Central memory CD8-positive, alpha-beta T cell (primary cell): ENCODE data around the gene PIAS4.
A peak's percentile ranks its signal among the peaks of the same experiment; 100 is the strongest.

Experiments
- ATAC-seq: fragments of 150-1000 bp; cut with Tn5 transposase; replicated peaks from 2 replicates; pipeline ENCODE4 v1.10.0; 2022; ENCODE audit warnings: mild to moderate bottlenecking, moderate FRiP score, moderate number of reproducible peaks; ENCODE audit not compliant: poor library complexity, severe bottlenecking; ENCODE audit errors: extremely low read depth
- DNase-seq, 2 donors: peaks; one replicate each; pipeline ENCODE4 v3.0.0; 2021; ENCODE audit warnings: low spot score in 2 of 2
- H3K27ac Mint-ChIP-seq: one replicate; pipeline ENCODE4 v1.8.0; 2022; ENCODE audit warnings: low read depth, mild to moderate bottlenecking, moderate library complexity, mixed read lengths
- H3K27me3 Mint-ChIP-seq: one replicate; pipeline ENCODE4 v1.8.0; 2022; ENCODE audit warnings: mixed read lengths
- H3K36me3 Mint-ChIP-seq: one replicate; pipeline ENCODE4 v1.8.0; 2022; ENCODE audit warnings: mild to moderate bottlenecking, moderate library complexity, mixed read lengths; ENCODE audit not compliant: insufficient read depth
- H3K4me1 Mint-ChIP-seq: one replicate; pipeline ENCODE4 v1.8.0; 2022; ENCODE audit warnings: mixed read lengths
- H3K4me3 Mint-ChIP-seq: one replicate; pipeline ENCODE4 v1.8.0; 2022; ENCODE audit warnings: mild to moderate bottlenecking, moderate library complexity, mixed read lengths
- H3K9me3 Mint-ChIP-seq: one replicate; pipeline ENCODE4 v1.8.0; 2022; ENCODE audit warnings: mixed read lengths

Gene PIAS4

DNA sequence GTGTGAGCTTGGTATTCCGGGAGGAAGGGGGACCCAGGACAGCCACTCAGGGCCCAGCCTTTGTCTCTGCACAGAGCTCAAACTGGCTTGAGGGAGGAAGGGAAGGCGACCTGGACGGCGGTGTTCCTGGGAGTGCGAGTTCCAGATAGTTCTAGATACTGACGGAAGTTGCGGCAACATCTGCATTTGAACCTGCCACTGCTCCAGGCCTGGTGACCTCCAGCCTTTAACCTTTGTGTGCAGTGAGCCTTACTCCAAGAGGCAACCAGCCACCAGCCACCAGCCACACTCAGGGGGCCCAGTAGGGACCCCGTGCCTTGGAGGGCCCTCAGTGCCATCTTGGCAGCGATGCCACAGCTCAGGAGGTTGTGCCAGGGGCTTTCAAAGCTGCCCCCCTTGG, 74.6 kb downstream of the PIAS4 start:
- H3K4me1 Mint-ChIP-seq, result peaks cover 24% of the 10 kb centered on the region

DNA sequence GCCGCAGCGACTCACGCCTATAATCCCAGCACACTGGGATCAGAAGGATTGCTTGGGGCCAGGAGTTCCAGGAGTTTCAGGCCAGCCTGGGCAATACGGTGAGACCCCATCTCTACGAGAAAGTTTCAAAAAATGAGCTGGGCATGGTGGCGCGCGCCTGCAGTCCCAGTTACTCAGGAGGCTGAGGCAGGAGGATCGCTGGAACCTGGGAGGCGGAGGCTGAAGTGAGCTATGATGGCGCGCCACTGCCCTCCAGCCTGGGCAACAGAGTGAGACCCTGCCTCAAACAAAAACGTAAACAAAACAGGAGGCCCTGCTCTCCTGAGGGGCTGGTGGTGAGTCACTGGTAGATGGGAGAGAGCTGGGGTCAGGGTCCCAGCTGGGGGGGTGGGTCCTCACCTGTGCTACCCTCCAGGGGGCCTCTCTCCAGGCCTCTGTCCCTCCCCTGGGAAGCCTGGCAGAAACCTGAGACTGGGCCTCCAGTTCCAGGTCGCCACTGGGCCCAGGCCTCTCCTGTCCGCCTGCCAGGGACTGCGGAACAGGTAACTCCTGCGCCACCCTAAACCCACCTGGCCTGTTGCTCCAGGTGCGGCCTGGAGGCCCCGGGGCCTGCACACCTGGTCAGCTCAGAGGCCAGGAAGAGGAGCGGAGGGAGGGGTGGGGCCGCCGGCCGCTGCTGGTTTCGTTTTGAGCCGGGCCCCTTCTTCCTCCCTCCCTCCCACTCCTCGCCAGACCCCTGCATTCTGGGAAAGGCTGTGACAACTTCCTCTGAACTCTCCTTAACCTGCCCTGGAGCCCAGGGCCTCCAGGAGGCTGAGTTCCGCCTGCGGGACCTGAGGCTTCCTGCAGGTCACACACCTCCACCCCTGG, 76.4 kb downstream of the PIAS4 start:
- H3K9me3 Mint-ChIP-seq, result no peaks in the 10 kb centered on the region
- peak overlapping the region; percentile 66 for H3K4me3 Mint-ChIP-seq
- H3K4me1 Mint-ChIP-seq, result peaks cover 34% of the 10 kb centered on the region
- peak overlapping the region; percentile 87 for H3K27ac Mint-ChIP-seq
- no peaks in the 10 kb centered on the region for H3K27me3 Mint-ChIP-seq
- H3K36me3 Mint-ChIP-seq, result peaks cover 5% of the 10 kb centered on the region
- DNase-seq (peak in 1 of 2 donors; percentile 42), ATAC-seq (peak; percentile 35)

More for the DNA sequence above, 74.6 kb downstream of the PIAS4 start:
- Mint-ChIP-seq H3K27ac (peak overlapping the region; percentile 68), H3K9me3 (no peaks in the 10 kb centered on the region), H3K36me3 (no peaks in the 10 kb centered on the region), H3K27me3 (no peaks in the 10 kb centered on the region), H3K4me3 (no peak overlapping the region)
- DNase-seq, result no peak
- no peak for ATAC-seq

- Mint-ChIP-seq H3K9me3 (no peaks in the 10 kb centered on the region), H3K27me3 (no peaks in the 10 kb centered on the region), H3K36me3 (peaks cover 7% of the 10 kb centered on the region), H3K27ac (peak overlapping the region; percentile 87), H3K4me3 (peak overlapping the region; percentile 66), H3K4me1 (peaks cover 40% of the 10 kb centered on the region)
- ATAC-seq (no peak), DNase-seq (no peak)
Observed at GRCh38 chr19:4084547-4084877, 77.0 kb downstream of the PIAS4 start.

DNA sequence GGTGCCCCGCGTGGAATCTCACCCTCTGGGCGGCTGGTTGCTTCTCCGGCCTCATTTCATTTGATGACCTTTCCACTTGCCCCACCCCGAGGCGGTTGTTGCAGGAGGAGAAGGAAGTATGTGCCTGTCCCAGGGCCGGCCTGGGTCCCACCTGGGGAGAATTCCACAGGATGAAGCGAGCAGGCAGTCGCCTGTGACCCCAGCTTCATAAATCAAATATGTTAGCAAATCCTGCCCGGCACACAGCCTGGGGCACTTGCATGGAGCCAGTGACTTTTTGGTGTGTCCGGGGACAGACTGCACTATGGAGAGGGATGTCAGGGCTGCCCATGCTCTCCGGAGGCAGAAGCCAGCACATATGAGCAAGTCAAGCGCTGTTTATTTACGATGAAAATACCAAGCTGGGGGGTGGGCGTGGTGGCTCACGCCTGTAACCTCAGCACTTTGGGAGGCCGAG, 78.9 kb downstream of the PIAS4 start:
- Mint-ChIP-seq H3K27me3 (no peaks in the 10 kb centered on the region), H3K4me1 (peaks cover 46% of the 10 kb centered on the region), H3K4me3 (peak overlapping the region; percentile 68), H3K9me3 (no peaks in the 10 kb centered on the region), H3K27ac (peak overlapping the region; percentile 10), H3K36me3 (peaks cover 11% of the 10 kb centered on the region)
- no peak for ATAC-seq
- DNase-seq, result no peak

GRCh38 chr19:4087787-4088679, 80.5 kb downstream of the PIAS4 start:
- H3K27me3 Mint-ChIP-seq, result no peaks in the 10 kb centered on the region

DNA sequence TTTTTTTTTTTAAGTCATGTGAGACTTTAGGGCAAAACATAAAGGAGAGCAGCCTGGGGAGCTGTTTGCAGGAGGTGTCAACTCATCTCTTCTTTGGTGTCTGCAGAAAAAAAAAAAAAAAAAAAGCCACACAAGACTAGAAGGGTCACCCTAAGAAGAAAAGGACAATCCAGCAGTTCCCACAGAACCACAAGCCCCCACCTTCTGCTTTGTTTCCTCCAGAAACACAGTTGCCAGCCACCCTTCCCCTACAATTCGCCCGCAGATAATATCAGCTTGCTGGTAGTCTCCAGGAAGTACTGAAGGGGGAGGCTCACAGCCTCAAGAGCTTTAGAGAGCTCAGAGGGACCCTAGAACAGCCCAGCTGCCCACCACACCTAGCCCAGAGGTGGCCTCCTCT, 81.4 kb downstream of the PIAS4 start:
- ATAC-seq (peak; percentile 81), DNase-seq (peak; percentile 42 to 67)
- Mint-ChIP-seq H3K4me3 (peak overlapping the region; percentile 68), H3K27me3 (no peaks in the 10 kb centered on the region), H3K36me3 (peaks cover 15% of the 10 kb centered on the region), H3K4me1 (peaks cover 37% of the 10 kb centered on the region), H3K9me3 (no peaks in the 10 kb centered on the region), H3K27ac (peak overlapping the region; percentile 90)

More at GRCh38 chr19:4087787-4088679, 80.5 kb downstream of the PIAS4 start:
- no peak for DNase-seq
- H3K27ac Mint-ChIP-seq, result peak overlapping the region; percentile 90
- H3K4me1 Mint-ChIP-seq, result peaks cover 44% of the 10 kb centered on the region
- peak overlapping the region; percentile 68 for H3K4me3 Mint-ChIP-seq
- no peak for ATAC-seq
- no peaks in the 10 kb centered on the region for H3K9me3 Mint-ChIP-seq
- peaks cover 13% of the 10 kb centered on the region for H3K36me3 Mint-ChIP-seq
